Measurements from ENCODE around the gene CCDC80.

GRCh38 chr3:112611752-112612515, 29.0 kb downstream of the CCDC80 start:
- TF ChIP-seq CTCF (IDR thresholded peaks at IDR 0.05) (no peak), POLR2A (IDR thresholded peaks at IDR 0.05) (no peak)
